ENCODE measurements around the gene LTB.

Gene LTB

DNA sequence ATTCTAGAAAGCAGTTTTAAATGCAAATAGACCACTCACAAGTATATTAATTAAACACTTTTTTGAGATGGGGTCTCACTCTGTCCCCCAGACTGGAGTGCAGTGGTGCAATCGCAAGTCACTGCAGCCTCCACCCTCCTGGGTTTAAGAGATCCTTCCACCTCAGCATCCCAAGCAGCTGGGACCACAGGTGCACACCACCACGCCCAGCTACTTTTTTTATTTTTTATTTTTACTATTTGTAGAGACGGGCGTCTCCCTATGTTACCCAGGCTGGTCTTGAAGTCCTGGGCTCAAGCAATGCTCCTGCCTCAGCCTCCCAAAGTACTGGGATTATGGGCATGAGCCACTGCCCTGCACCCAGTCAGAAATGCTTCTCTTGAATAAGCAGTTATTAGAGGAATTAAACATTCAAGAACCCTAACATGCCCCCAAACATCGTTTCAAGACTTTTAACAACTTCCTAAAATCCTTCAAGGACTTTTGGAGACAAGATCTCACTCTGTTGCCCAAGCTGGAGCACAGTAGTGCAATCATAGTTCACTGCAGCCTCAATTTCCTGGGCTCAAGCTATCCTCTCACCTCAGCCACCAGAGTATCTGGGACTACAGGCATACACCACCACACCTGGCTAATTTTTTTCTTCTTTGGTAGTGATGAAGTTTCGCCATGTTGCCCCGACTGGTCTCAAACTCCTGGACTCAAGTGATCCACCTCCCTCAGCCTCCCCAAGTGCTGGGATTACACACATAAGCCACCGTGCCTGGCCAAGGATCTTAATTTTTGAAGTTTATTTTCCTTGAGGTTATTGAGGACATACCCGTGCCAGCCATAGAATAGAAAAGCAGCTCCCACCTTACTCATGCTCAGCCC, 50.2 kb downstream of the LTB start:
- peaks cover 84% of the 10 kb centered on the region for H3K36me3 ChIP-seq
- H3K9me3 ChIP-seq, result no peaks in the 10 kb centered on the region
- TF ChIP-seq, protein P1, sequence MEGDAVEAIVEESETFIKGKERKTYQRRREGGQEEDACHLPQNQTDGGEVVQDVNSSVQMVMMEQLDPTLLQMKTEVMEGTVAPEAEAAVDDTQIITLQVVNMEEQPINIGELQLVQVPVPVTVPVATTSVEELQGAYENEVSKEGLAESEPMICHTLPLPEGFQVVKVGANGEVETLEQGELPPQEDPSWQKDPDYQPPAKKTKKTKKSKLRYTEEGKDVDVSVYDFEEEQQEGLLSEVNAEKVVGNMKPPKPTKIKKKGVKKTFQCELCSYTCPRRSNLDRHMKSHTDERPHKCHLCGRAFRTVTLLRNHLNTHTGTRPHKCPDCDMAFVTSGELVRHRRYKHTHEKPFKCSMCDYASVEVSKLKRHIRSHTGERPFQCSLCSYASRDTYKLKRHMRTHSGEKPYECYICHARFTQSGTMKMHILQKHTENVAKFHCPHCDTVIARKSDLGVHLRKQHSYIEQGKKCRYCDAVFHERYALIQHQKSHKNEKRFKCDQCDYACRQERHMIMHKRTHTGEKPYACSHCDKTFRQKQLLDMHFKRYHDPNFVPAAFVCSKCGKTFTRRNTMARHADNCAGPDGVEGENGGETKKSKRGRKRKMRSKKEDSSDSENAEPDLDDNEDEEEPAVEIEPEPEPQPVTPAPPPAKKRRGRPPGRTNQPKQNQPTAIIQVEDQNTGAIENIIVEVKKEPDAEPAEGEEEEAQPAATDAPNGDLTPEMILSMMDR (IDR thresholded peaks at IDR 0.05), result no peak
- H3K27me3 ChIP-seq, result no peaks in the 10 kb centered on the region
- peak overlapping the region; percentile 3 for H3K27ac ChIP-seq
- no peaks in the 10 kb centered on the region for H3K4me1 ChIP-seq (ENCODE audit: control insufficient read depth in 1 of 2, insufficient read depth in 1 of 2, low read depth in 1 of 2, low read length in 1 of 2)
- no peak overlapping the region for H3K4me3 ChIP-seq (ENCODE audit: low read depth in 1 of 2, low read length in 1 of 2)

DNA sequence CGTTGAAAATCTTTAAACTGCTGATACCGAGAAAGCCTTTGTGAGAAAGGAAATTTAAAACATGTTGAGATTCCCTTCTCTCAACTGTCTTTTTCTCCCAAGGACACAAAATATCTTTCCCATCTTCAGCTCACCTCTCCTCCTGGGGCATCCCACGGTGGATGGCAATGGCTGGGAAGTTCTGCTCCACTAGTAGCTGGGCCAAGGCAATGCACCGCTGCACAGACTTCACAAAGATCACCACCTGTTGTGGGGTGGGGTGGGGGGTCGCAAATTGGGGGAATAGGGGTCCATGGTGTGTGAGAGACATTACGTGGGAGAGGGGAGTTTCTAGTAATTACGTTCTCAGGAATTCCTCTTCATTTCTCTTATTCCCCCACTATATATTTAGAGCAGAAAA, 51.1 kb downstream of the LTB start:
- H3K27ac ChIP-seq, result no peak overlapping the region
- H3K4me3 ChIP-seq (ENCODE audit: low read depth in 1 of 2, low read length in 1 of 2), result no peak overlapping the region
- TF ChIP-seq, protein P1 (IDR thresholded peaks at IDR 0.05), result no peak
- peaks cover 76% of the 10 kb centered on the region for H3K36me3 ChIP-seq
- H3K27me3 ChIP-seq, result no peaks in the 10 kb centered on the region
- H3K9me3 ChIP-seq, result no peaks in the 10 kb centered on the region
- no peaks in the 10 kb centered on the region for H3K4me1 ChIP-seq (ENCODE audit: control insufficient read depth in 1 of 2, insufficient read depth in 1 of 2, low read depth in 1 of 2, low read length in 1 of 2)

DNA sequence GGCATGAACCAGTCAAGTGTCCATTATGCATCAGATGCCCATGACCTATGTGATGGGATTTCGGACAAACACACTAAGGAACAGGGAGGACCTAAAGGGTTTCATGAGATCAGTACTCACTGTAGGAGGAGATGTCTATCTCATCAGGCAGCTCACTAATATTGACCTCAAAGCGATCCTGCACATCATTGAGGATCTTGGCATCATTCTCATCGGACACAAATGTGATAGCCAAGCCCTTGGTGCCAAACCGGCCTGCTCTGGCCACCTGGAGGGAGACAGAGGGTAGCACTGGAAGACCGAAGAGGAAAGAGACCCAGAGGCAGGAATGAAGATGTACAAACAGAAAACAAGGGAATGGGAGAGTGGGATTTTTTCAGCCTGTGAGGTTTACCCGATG, 51.6 kb downstream of the LTB start:
- H3K27me3 ChIP-seq, result no peaks in the 10 kb centered on the region
- no peak overlapping the region for H3K4me3 ChIP-seq (ENCODE audit: low read depth in 1 of 2, low read length in 1 of 2)
- peaks cover 71% of the 10 kb centered on the region for H3K36me3 ChIP-seq
- no peak overlapping the region for H3K27ac ChIP-seq
- no peaks in the 10 kb centered on the region for H3K9me3 ChIP-seq
- TF ChIP-seq, protein P1 (IDR thresholded peaks at IDR 0.05), result no peak
- no peaks in the 10 kb centered on the region for H3K4me1 ChIP-seq (ENCODE audit: control insufficient read depth in 1 of 2, insufficient read depth in 1 of 2, low read depth in 1 of 2, low read length in 1 of 2)

Measured in neutrophil (primary cell).